Breast epithelium (tissue), 4 donors: ENCODE data around the gene ZNF407. TPM values are rescaled to one million over a fixed set of nuclear protein-coding genes. Genes with fewer than 3 reads are reported as not detected.
"Not testable (repeated sequence)": the region's sequence is repeated elsewhere in the genome, so short reads cannot be mapped to it uniquely, and the experiment has no call there.

ENCODE experiments used
- DNase-seq, 2 donors: peaks; one replicate each; pipeline ENCODE4 v3.0.0-alpha.2; 2019; ENCODE audit warnings: low spot score in 2 of 2
- H3K27ac ChIP-seq, 2 donors: fragments of 200-600 bp; sonication (generic) in 1 of 2; one replicate each; pipeline ENCODE4 v1.5.1; 2016 to 2019; ENCODE audit warnings: mild to moderate bottlenecking in 1 of 2
- H3K27me3 ChIP-seq, 2 donors: fragments of 200-600 bp; sonication (generic) in 1 of 2; one replicate each; pipeline versions ENCODE4 v1.5.1 to v1.6.0; 2017 to 2019; ENCODE audit warnings: control low read depth in 1 of 2, mild to moderate bottlenecking in 1 of 2
- H3K36me3 ChIP-seq: fragments of 200-600 bp; one replicate; pipeline ENCODE4 v1.5.1; 2019
- H3K4me1 ChIP-seq, 2 donors: fragments of 200-600 bp; sonication (generic); one replicate each; pipeline ENCODE4 v1.5.1; 2016 to 2019; ENCODE audit warnings: control low read depth in 1 of 2
- H3K4me3 ChIP-seq, 3 donors: fragments of 200-600 bp; sonication (generic); 1 replicate in 2 of 3; 2 replicates in 1 of 3; pipeline ENCODE4 v1.5.1; 2016 to 2019; ENCODE audit warnings: mild to moderate bottlenecking in 3 of 3, moderate library complexity in 2 of 3
- H3K9me3 ChIP-seq, 2 donors: fragments of 200-600 bp; sonication (generic) in 1 of 2; one replicate each; pipeline ENCODE4 v1.5.1; 2016 to 2019; ENCODE audit warnings: control low read depth in 1 of 2
- POLR2A ChIP-seq: fragments of 450-650 bp; IDR thresholded peaks from one replicate; pipeline ENCODE4 v1.6.1; 2016; ENCODE audit warnings: antibody characterized with exemption, mild to moderate bottlenecking, moderate library complexity
- POLR2AphosphoS5 ChIP-seq, 3 donors: sonication (generic); formaldehyde crosslinking; IDR thresholded peaks; one replicate each; pipeline ENCODE4 v1.6.1; 2017; ENCODE audit warnings: antibody characterized with exemption in 3 of 3
- intact Hi-C: fragments of 100-400 bp; cut with DNase I; formaldehyde crosslinking; loops from one replicate; pipeline ENCODE4 v1.15.1; 2023; ENCODE audit warnings: low total_unique reads
- total RNA-seq, 3 donors: library from RNA; depleted of rRNA; stranded (reverse); fragments of >200 nt; gene quantifications; one replicate each; pipeline ENCODE4 v1.1.0, GENCODE V29; 2016
- TF ChIP-seq, protein P1 (sequence below), 3 donors: fragments of 450-650 bp; IDR thresholded peaks; one replicate each; pipeline ENCODE4 v1.5.1; 2016 to 2017; ENCODE audit warnings: antibody characterized with exemption in 3 of 3, mild to moderate bottlenecking in 3 of 3, moderate library complexity in 3 of 3

ZNF407 gene
- total RNA-seq, 3 donors from 2014 or later = 14.9 to 30.1 (median 22.3) TPM

- Histone ChIP-seq H3K4me3 (no peak overlapping the region), H3K27me3 (no peaks in the 10 kb centered on the region), H3K27ac (no peak overlapping the region), H3K9me3 (no peaks in the 10 kb centered on the region), H3K4me1 (no peaks in the 10 kb centered on the region), H3K36me3 (no peaks in the 10 kb centered on the region)
- DNase-seq = no peak
- intact Hi-C loops = loop anchor here (2.0 kb wide), 1 partner anchor 60 kb away; no protein-coding TSS in a partner anchor
- TF ChIP-seq, protein P1, sequence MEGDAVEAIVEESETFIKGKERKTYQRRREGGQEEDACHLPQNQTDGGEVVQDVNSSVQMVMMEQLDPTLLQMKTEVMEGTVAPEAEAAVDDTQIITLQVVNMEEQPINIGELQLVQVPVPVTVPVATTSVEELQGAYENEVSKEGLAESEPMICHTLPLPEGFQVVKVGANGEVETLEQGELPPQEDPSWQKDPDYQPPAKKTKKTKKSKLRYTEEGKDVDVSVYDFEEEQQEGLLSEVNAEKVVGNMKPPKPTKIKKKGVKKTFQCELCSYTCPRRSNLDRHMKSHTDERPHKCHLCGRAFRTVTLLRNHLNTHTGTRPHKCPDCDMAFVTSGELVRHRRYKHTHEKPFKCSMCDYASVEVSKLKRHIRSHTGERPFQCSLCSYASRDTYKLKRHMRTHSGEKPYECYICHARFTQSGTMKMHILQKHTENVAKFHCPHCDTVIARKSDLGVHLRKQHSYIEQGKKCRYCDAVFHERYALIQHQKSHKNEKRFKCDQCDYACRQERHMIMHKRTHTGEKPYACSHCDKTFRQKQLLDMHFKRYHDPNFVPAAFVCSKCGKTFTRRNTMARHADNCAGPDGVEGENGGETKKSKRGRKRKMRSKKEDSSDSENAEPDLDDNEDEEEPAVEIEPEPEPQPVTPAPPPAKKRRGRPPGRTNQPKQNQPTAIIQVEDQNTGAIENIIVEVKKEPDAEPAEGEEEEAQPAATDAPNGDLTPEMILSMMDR (IDR thresholded peaks at IDR 0.05) = no peak
- no peak for TF ChIP-seq POLR2A
- TF ChIP-seq POLR2AphosphoS5 (IDR thresholded peaks at IDR 0.05) = no peak
Measured at GRCh38 chr18:74959216-74959615, 361.5 kb downstream of the ZNF407 start.

DNA sequence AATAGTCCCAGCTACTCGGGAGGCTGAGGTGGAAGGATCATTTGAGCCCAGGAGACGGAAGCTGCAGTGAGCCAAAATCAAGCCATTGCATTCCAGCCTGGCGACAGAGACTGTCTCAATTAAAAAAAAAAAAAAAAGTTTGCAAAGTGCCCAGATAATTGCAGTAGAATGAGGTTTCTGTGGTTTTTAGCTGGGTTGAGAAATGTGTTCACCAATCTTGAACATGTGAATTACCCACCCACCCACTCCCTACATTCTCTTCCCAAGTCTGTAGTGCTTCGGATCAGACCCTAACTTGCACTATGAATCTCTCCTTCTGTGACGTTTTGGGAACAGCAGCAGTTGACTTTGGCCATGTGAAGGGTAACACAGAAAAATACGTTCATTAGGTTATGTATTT lies 363.9 kb downstream of the ZNF407 start:
- TF ChIP-seq, protein P1 (IDR thresholded peaks at IDR 0.05) = no peak
- TF ChIP-seq POLR2A (no peak), POLR2AphosphoS5 (IDR thresholded peaks at IDR 0.05) (no peak)
- Histone ChIP-seq H3K36me3 (no peaks in the 10 kb centered on the region), H3K4me3 (no peak overlapping the region), H3K27me3 (no peaks in the 10 kb centered on the region), H3K9me3 (no peaks in the 10 kb centered on the region), H3K4me1 (no peaks in the 10 kb centered on the region), H3K27ac (no peak overlapping the region)
- intact Hi-C loops = no loop called here
- DNase-seq = no peak

DNA sequence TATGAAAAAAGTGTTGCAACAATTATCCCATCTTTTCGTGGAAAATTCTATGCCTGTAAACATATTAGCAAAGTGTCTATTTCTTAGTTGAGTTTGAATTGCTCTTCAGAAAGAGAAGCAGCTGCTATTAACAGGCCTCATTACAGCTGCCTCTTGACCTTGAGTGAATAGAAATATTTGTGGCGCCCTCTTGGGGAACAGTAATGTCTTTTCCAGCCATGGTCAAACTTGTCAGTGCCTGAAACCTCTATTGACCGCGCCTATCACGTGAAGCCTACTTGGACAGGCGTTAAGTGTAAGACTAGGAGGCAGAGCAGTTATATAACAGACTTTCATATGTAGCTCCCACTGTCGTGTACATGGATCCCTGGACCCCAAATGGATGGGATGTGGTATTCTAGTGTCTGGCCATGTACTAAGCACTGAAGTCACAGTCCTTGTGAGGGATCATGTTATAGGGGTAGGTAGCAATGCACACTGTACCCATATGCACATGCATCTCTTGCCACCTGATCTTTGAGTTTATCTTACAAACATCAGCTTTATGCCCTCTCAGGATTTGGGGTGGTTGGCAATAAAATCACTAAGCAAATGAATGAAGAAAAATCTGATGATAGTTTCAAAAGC lies 366.3 kb downstream of the ZNF407 start:
- no peak overlapping the region for H3K4me3 ChIP-seq
- no peaks in the 10 kb centered on the region for H3K27me3 ChIP-seq
- H3K36me3 ChIP-seq = no peaks in the 10 kb centered on the region
- H3K9me3 ChIP-seq = no peaks in the 10 kb centered on the region
- TF ChIP-seq, protein P1 (IDR thresholded peaks at IDR 0.05) = no peak
- TF ChIP-seq POLR2AphosphoS5 (IDR thresholded peaks at IDR 0.05) (no peak), POLR2A (no peak)
- no peak for DNase-seq
- H3K4me1 ChIP-seq = no peaks in the 10 kb centered on the region
- intact Hi-C loops = no loop called here
- H3K27ac ChIP-seq = no peak overlapping the region

- no peaks in the 10 kb centered on the region for H3K27me3 ChIP-seq
- H3K4me1 ChIP-seq = no peaks in the 10 kb centered on the region
- H3K36me3 ChIP-seq = no peaks in the 10 kb centered on the region
- H3K4me3 ChIP-seq = no peak overlapping the region
- TF ChIP-seq POLR2A = no peak
- no peak for DNase-seq
- H3K27ac ChIP-seq = no peak overlapping the region
- no peaks in the 10 kb centered on the region for H3K9me3 ChIP-seq
- intact Hi-C loops = no loop called here
Measured at GRCh38 chr18:74965682-74966081, 368.0 kb downstream of the ZNF407 start.

DNA sequence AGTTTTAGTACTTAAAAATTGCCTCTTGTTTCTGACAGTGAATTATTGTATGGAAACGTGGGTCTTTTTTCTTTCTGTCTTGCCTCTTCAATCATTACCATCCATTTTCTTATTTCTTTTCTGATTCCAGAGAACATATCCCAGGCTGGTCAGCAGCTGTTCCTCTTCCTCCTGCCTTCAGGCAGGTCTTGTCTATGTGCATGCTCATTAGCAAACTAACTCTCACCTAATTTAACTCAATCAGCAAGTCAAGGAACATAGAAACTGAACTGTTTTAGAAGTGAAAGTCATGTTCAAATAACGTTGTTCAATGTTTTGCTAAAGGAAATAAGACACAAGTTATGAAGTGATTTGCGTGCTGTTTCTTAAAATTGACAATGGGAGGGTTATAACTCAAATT lies 369.8 kb downstream of the ZNF407 start:
- no peaks in the 10 kb centered on the region for H3K36me3 ChIP-seq
- no peaks in the 10 kb centered on the region for H3K27me3 ChIP-seq
- no peaks in the 10 kb centered on the region for H3K4me1 ChIP-seq
- intact Hi-C loops = no loop called here
- H3K9me3 ChIP-seq = no peaks in the 10 kb centered on the region
- TF ChIP-seq POLR2A (no peak), POLR2AphosphoS5 (IDR thresholded peaks at IDR 0.05) (no peak)
- TF ChIP-seq, protein P1 (IDR thresholded peaks at IDR 0.05) = no peak
- no peak overlapping the region for H3K27ac ChIP-seq
- no peak overlapping the region for H3K4me3 ChIP-seq
- no peak for DNase-seq

- intact Hi-C loops = no loop called here
- no peaks in the 10 kb centered on the region for H3K36me3 ChIP-seq
- no peaks in the 10 kb centered on the region for H3K4me1 ChIP-seq
- no peak for DNase-seq
- H3K9me3 ChIP-seq = no peaks in the 10 kb centered on the region
- no peak overlapping the region for H3K27ac ChIP-seq
- TF ChIP-seq, protein P1 (IDR thresholded peaks at IDR 0.05) = no peak
- TF ChIP-seq POLR2AphosphoS5 (IDR thresholded peaks at IDR 0.05) (no peak), POLR2A (no peak)
- H3K4me3 ChIP-seq = no peak overlapping the region
- no peaks in the 10 kb centered on the region for H3K27me3 ChIP-seq
Measured at GRCh38 chr18:74967979-74968378, 370.3 kb downstream of the ZNF407 start.

GRCh38 chr18:74971358-74971757 lies 373.7 kb downstream of the ZNF407 start:
- DNase-seq, H3K9me3 ChIP-seq, H3K36me3 ChIP-seq, H3K27me3 ChIP-seq, H3K27ac ChIP-seq, H3K4me3 ChIP-seq, intact Hi-C loops, H3K4me1 ChIP-seq: not testable (repeated sequence)

DNA sequence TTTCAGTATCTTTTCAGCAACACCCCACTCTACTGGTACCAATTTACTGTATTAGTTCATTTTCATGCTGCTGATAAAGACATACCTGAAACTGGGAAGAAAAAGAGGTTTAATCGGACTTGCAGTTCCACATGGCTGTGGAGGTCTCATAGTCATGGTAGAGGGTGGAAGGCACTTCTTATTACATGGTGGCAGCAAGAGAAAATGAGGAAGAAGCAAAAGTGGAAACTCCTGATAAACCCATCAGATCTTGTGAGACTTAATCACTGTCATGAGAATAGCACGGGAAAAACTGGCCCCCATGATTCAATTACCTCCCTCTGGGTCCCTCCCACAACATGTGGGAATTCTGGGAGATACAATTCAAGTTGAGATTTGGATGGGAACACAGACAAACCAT lies 374.1 kb downstream of the ZNF407 start:
- H3K4me1 ChIP-seq, H3K9me3 ChIP-seq, H3K4me3 ChIP-seq, H3K27ac ChIP-seq, DNase-seq, intact Hi-C loops, H3K27me3 ChIP-seq, H3K36me3 ChIP-seq: not testable (repeated sequence)
